ENCODE results near the gene LIMD2.

The LIMD2 gene

DNA sequence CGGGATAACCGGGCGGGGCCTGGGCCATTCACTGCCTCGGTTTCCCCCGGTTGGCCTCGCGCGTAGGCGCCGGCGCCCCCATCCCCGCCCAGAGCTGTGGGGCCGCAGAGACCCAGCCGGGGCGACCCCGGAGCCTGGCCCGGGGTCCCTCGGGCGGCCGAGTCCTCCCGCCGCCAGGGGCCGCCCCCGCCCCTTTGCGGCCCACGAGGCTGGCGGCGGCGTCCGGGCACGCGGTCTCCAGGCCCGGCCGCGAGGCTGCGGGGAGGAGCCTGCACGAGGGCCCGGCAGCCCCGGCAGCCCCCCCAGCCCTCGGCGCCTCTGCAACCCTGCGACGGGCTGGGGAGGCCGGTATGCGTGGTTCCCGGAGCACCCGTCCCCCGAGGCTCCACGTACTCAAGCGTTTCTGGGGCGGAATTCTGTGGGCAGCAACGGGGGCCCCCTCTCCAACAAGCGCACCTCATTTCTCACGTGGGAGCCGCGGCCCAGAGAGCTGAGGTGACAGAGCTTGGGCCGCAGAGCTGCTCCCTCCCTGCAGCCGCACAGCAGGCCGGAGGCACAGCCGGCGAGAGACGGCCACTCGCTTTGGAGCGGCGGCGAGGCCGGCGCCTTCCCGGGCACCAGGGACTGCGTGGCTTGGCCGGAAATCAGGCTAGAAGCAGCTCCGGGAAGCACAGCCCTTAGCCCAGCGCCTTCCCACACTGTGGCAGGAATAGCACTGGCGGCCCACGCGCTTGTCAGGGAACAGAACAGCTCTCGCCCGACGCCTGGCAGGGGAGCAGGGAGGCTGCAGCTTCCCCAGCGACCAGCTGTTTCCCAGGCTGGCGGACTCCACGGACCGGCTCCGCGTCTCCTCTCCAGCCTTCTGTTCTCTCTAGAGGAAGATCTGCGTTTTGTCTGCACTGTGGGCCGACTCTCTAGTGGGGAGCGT is 867 bp upstream of the LIMD2 start:
- peak; percentile 39 for DNase-seq

DNA sequence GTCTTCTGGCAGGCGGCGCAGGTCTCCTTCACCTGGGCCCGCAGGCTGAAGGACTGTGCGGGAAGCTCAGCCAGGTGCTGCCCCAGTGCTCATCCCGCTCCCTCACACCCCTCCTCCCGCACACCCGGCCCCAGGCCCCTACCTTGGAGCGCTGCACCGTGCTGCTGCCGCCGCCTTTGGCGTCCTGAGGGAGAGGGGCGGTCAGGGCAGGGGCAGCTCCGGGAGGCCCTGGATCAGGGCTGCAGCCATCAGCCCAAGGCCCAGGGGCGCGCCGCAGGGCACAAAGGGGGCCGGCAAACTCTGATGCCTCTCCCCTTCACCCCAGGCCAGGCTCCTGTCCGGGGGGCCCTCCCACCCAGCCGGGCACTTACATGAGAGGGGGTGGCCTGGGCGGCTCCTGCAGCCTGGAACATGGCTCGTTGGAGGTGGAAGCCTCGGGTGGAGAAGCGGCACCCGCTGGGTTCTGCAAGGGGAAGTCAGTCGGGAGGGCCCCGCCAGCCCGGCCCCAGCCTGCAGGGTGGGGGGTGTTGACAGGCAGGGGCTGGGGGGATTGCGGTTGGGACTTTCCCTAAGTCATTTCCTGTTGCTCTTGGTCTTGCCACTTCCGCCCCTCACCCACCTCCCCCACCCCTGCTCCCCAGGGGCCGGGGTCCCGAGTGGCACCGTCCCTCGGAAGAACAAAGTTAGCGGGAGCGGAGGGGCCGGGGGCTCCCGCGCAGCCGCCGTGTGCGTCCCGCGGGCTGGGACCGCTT is 863 bp downstream of the LIMD2 start:
- peak; percentile 15 for DNase-seq

- no peak for DNase-seq
Measured at GRCh38 chr17:63698381-63698885, 1.5 kb downstream of the LIMD2 start.

- peak; percentile 17 for DNase-seq
Measured at GRCh38 chr17:63697341-63698286, 2.3 kb downstream of the LIMD2 start.

DNA sequence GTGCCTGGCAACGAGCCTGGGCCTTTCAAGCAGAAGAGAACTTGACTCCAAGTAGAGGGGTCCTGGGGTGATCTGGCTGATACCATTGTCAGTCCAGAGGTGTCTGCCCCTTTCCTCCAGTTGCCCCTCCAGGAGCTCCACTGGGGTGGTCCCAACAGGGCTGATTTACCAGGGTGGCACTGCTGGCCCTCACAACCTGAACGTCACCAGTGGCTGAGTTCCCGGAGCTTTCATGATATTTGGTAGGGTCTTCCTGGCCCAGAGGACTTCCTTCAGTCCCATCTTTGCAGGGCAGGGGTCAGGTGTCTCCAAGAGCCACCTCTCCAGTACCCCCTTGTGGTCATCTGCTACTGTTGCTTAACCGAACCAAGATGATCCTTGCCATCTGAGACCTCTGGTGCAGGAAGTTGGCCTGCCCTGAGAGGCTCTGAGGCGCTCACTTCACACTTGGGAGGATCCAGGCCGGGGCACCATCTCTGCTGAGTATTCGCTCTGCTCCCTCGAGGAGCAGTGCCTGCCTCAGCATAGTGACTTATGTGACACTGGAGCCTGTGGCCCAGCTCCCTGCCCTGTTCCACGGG is 3.5 kb downstream of the LIMD2 start:
- DNase-seq: no peak

- no peak for DNase-seq
Measured at GRCh38 chr17:63695889-63696288, 4.0 kb downstream of the LIMD2 start.

DNA sequence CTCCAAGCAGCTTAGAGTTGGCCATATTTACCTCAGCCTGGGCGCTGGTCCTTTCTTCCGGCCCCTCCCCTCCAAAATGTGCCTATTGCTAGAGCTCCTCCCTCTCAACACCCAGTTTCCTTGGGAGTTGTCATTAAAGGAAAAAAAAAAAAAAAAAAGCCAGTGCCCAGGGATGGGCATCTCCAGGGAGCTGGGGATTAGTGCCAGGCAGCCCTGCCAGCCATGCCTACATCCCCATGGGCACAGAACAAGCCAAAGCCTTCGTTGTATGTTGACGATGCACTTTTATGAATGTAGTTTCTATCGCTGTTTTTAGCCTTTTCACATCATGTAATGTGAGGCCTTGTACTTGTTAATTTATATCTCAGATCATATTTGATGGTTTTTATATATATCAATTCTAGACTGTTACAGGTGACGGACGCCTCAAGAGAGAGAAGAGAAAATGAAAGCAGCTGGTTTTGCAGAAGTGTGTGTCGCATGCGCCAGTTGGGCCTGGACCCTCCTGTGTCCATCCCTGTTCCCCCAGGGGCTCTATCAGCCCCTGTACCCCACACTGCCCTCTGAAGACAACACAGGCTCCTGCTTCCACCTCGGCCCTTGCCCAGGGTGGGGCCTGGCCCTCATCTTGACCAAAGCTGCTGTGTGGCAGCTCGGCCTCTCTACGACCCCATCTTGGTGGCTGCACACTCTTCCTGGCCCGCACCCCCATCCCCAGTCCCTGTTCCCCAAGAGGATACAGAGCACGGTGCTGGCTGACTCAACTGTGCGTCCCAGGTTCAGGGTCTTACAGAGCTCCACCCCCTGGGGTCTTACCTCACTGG is 4.8 kb downstream of the LIMD2 start:
- DNase-seq: no peak

GRCh38 chr17:63694229-63694949 is 5.5 kb downstream of the LIMD2 start:
- no peak for DNase-seq

DNA sequence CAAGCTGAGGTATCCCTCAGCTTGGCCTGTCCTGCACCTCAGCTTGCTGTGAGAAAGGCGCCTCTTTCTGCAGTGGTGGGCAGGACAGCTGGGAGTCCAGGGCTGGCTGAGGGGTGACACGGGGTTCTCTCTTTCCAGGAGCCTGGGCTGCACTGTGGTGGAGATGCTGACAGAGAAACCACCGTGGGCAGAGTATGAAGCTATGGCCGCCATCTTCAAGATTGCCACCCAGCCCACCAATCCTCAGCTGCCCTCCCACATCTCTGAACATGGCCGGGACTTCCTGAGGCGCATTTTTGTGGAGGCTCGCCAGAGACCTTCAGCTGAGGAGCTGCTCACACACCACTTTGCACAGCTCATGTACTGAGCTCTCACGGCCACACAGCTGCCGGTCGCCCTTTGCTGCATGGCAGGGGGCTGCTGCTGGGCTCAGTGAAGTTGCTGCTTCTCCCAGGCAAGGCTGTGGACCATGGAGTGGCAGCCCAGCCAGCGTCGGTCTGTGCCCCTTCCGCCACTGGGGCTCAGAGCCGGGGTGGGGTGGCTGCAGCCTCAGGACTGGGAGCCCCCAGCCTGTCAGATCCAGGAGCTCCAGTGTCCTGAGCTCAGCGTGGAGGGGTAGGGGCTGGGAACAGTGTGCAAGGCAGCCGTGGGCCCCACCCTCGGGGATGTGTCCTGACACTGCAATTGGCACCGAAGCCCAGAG is 6.4 kb downstream of the LIMD2 start:
- DNase-seq: no peak

DNA sequence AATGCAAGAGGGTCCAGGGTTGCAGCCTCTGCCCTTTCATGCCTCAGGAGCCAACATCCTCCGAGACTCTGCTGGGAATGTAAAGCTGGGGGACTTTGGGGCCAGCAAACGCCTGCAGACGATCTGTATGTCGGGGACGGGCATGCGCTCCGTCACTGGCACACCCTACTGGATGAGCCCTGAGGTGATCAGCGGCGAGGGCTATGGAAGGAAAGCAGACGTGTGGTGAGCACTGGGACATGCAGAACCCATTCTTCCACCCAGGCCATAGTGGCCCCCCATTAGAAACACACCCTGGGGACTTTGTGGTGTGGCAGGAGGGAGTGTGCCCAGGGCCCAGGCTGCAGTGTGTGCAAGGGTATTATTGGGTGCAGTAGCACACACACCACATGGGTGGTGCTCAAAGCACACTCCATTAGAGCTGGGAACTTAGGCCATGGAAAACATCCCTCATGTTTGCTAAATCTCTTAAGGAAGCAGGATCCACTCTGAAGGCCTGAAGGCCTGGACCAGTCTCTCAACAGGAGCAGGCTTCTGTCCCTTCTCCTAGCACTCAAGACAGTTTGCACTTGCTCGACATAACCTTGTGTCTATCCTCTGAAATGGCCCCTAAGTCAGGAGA is 7.6 kb downstream of the LIMD2 start:
- no peak for DNase-seq

GRCh38 chr17:63689479-63689878 is 10.4 kb downstream of the LIMD2 start:
- DNase-seq: no peak

DNA sequence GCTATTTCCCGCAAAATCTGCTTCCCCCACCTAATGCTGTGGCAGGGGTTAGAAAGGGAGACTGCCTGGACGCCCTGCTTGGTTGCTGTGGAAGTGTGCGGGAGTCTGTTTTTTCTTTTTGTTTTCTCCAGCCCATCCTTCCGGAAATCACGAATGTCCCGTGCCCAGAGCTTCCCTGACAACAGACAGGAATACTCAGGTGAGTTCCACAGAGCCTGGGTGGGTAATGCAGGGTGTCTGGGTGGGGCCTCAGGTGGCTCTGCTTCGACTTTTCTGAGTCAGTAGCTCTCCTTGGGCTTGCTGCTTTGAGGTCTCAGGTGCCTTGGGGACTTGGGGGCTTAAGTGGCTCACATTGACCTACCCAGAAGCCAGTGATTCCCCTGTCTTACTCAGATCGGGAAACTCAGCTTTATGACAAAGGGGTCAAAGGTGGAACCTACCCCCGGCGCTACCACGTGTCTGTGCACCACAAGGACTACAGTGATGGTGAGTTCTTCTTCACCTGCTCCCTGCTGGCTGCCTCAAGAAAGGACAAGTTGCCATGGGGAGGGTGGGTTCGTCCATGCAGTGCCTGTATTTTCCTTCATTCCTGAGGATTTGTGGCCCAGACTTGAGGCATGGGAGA is 11.4 kb downstream of the LIMD2 start:
- DNase-seq: no peak

DNA sequence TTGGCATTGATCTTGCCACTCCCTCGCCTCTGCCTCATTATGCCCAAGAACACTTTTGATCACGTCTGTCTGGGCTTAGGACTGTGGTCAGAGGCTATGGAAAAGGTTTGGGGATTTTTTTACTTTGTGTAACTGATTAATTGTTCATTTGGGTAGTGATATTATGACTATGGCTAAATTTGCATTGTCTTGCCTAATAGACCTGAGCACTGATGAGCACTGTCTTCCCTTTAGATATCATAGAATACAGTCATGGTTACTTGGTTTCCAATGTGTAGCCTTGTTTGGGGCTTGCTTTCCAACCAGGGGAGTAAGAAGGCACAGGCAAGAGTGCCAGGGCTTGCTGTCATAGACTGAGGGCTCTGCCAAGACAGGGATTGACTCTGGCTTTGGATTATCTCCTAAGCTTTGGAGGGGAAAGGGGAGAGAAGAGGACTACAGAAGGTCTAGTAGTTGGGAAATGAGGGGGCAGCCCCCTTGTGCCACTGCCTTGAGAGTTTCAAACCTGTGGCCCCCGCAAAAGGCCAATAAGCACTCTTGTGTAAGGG is 13.7 kb downstream of the LIMD2 start:
- no peak for DNase-seq

- DNase-seq: no peak
Measured at GRCh38 chr17:63685578-63685977, 14.3 kb downstream of the LIMD2 start.

DNA sequence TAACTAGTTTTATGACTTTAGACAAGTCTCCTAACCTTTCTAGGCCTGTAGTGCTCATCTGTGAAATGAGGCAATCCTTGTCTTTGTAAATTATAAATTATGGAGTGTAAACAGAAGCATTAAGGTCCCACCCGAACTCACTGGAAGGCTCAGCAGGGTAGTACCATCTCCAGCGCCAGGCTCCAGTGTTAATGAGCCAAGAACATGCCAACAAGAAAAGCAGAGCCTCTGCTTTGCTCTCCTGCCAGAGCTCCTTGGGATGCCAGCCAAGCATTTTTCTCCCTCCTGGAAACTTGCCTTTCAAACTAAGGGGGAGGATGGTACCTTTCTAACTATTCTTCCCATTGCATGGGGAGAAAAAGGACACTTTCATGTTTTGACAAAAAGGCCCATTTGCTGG is 14.9 kb downstream of the LIMD2 start:
- DNase-seq: no peak

DNA sequence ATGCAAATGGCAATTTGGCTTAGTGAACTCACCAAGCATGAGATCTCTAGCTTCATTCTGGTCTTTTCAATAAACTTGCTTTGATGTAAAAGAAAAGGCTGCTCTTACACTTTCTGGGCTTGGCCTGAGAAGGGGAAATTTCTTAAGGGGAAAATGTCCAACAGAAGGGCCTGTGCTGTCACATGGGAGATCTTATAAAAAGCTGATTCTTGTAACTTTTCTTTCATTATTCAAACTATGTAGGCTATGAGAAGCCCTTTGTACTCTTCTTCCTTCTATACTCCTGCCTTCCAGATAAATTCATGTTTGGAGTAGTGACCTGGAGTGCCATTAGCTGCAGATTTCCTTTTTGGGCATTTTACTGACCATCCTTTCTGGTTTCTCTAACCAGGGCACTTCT is 16.9 kb downstream of the LIMD2 start:
- DNase-seq: no peak

- DNase-seq: no peak
Measured at GRCh38 chr17:63682441-63682840, 17.5 kb downstream of the LIMD2 start.

DNA sequence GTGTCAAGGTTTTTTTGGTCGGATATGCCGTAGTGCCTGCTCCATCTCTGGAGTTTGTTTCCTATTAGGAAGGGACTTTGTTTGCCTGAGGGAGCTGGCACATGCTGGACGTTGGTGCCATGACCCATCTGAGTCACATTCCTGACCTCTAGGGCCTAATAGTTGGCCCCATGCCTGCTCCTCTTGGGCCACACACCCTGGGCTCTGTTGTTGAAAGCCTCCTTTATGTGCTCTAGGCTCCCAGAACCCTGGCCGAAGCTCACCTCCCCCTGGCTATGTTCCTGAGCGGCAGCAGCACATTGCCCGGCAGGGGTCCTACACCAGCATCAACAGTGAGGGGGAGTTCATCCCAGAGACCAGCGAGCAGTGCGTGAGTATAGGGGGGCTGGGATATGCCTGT is 18.4 kb downstream of the LIMD2 start:
- DNase-seq: no peak

DNA sequence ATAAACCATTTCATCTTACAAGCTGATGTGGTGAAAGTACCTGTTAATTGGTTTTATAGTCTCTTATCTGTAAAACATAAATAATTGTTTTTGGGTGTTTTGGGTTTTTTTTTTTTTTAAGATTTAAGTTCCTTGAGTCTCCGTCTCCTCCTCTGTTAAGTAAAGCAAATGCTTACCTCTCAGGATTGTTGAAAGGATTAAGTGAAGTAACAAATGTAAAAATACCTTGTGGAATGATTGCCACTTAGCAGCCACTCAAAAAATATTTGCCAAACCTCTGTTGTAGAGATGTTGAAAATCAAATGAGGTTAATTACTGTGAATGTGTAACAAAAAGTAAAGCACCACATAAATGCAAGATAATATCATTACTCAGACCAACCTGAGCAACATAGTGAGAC is 19.2 kb downstream of the LIMD2 start:
- no peak for DNase-seq

Data from DMS153 (cell line).